ENCODE results near the gene SOX6.

Gene SOX6

GRCh38 chr11:16082095-16083055 is 274.0 kb downstream of the SOX6 start:
- Histone ChIP-seq H3K4me2 (ENCODE audit: low read length) (no peak overlapping the region), H3K36me3 (ENCODE audit: insufficient read depth, low read length) (no peaks in the 10 kb centered on the region), H3K27ac (ENCODE audit: low read depth, low read length, poor library complexity, severe bottlenecking) (no peak overlapping the region), H2AFZ (ENCODE audit: low read length) (no peak overlapping the region), H4K20me1 (ENCODE audit: insufficient read depth, low read length) (no peaks in the 10 kb centered on the region), H3K9me2 (ENCODE audit: low read depth, low read length) (no peaks in the 10 kb centered on the region), H3K79me2 (ENCODE audit: insufficient read depth, low read length) (no peaks in the 10 kb centered on the region), H3K4me3 (ENCODE audit: low read depth, low read length, poor library complexity, severe bottlenecking) (no peak overlapping the region), H3F3A (ENCODE audit: insufficient read depth, low read length) (no peaks in the 10 kb centered on the region), H3K9me3 (ENCODE audit: low read length) (no peaks in the 10 kb centered on the region), H3K9ac (ENCODE audit: low read length) (no peak overlapping the region), H3K4me1 (ENCODE audit: insufficient read depth, low read length, severe bottlenecking) (no peaks in the 10 kb centered on the region), H3K27me3 (ENCODE audit: insufficient read depth, low read length) (no peaks in the 10 kb centered on the region)
- TF ChIP-seq EZH2 (IDR thresholded peaks at IDR 0.05; ENCODE audit: borderline replicate concordance, low read length) = no peak
- TF ChIP-seq CTCF (IDR thresholded peaks at IDR 0.05; ENCODE audit: low read length) = no peak

- TF ChIP-seq EZH2 (IDR thresholded peaks at IDR 0.05; ENCODE audit: borderline replicate concordance, low read length) = no peak
- H3F3A ChIP-seq (ENCODE audit: insufficient read depth, low read length) = no peaks in the 10 kb centered on the region
- no peak overlapping the region for H3K9ac ChIP-seq (ENCODE audit: low read length)
- H3K27ac ChIP-seq (ENCODE audit: low read depth, low read length, poor library complexity, severe bottlenecking) = no peak overlapping the region
- no peaks in the 10 kb centered on the region for H3K9me2 ChIP-seq (ENCODE audit: low read depth, low read length)
- no peak overlapping the region for H2AFZ ChIP-seq (ENCODE audit: low read length)
- no peaks in the 10 kb centered on the region for H3K79me2 ChIP-seq (ENCODE audit: insufficient read depth, low read length)
- no peaks in the 10 kb centered on the region for H3K27me3 ChIP-seq (ENCODE audit: insufficient read depth, low read length)
- no peaks in the 10 kb centered on the region for H3K9me3 ChIP-seq (ENCODE audit: low read length)
- H3K4me1 ChIP-seq (ENCODE audit: insufficient read depth, low read length, severe bottlenecking) = no peaks in the 10 kb centered on the region
- no peak overlapping the region for H3K4me2 ChIP-seq (ENCODE audit: low read length)
- H4K20me1 ChIP-seq (ENCODE audit: insufficient read depth, low read length) = no peaks in the 10 kb centered on the region
- H3K36me3 ChIP-seq (ENCODE audit: insufficient read depth, low read length) = no peaks in the 10 kb centered on the region
- no peak overlapping the region for H3K4me3 ChIP-seq (ENCODE audit: low read depth, low read length, poor library complexity, severe bottlenecking)
Measured at GRCh38 chr11:16081382-16082094, 274.8 kb downstream of the SOX6 start.

- Histone ChIP-seq H3K9me2 (ENCODE audit: low read depth, low read length) (no peaks in the 10 kb centered on the region), H3K79me2 (ENCODE audit: insufficient read depth, low read length) (no peaks in the 10 kb centered on the region), H3K9me3 (ENCODE audit: low read length) (no peaks in the 10 kb centered on the region), H3K27ac (ENCODE audit: low read depth, low read length, poor library complexity, severe bottlenecking) (no peak overlapping the region), H4K20me1 (ENCODE audit: insufficient read depth, low read length) (no peaks in the 10 kb centered on the region), H3K27me3 (ENCODE audit: insufficient read depth, low read length) (no peaks in the 10 kb centered on the region), H3K9ac (ENCODE audit: low read length) (no peak overlapping the region), H3F3A (ENCODE audit: insufficient read depth, low read length) (no peaks in the 10 kb centered on the region), H3K4me2 (ENCODE audit: low read length) (no peak overlapping the region), H3K4me1 (ENCODE audit: insufficient read depth, low read length, severe bottlenecking) (no peaks in the 10 kb centered on the region), H3K36me3 (ENCODE audit: insufficient read depth, low read length) (no peaks in the 10 kb centered on the region), H2AFZ (ENCODE audit: low read length) (no peak overlapping the region), H3K4me3 (ENCODE audit: low read depth, low read length, poor library complexity, severe bottlenecking) (no peak overlapping the region)
- TF ChIP-seq CTCF (IDR thresholded peaks at IDR 0.05; ENCODE audit: low read length) = no peak
- TF ChIP-seq EZH2 (IDR thresholded peaks at IDR 0.05; ENCODE audit: borderline replicate concordance, low read length) = no peak
Measured at GRCh38 chr11:16080688-16081381, 275.5 kb downstream of the SOX6 start.
